Thyroid gland (tissue), 4 donors: ENCODE data around the gene GNL1. TPM values are rescaled to one million over a fixed set of nuclear protein-coding genes. Genes with fewer than 3 reads are reported as not detected.
"Not testable (repeated sequence)": the region's sequence is repeated elsewhere in the genome, so short reads cannot be mapped to it uniquely, and the experiment has no call there.

Source experiments
- DNase-seq, 2 donors: peaks; one replicate each; pipeline ENCODE4 v3.0.0-alpha.2; 2019
- H3K27ac ChIP-seq, 3 donors: fragments of 200-600 bp; sonication (generic); 1 replicate in 2 of 3; 2 replicates in 1 of 3; pipeline ENCODE4 v1.5.1; 2016 to 2019; ENCODE audit warnings: mild to moderate bottlenecking in 1 of 3, moderate library complexity in 1 of 3
- H3K27me3 ChIP-seq: fragments of 200-600 bp; sonication (generic); one replicate; pipeline ENCODE4 v1.5.1; 2019
- H3K36me3 ChIP-seq, 2 donors: fragments of 200-600 bp; sonication (generic); one replicate each; pipeline ENCODE4 v1.5.1; 2016 to 2019
- H3K4me1 ChIP-seq, 2 donors: fragments of 200-600 bp; sonication (generic); one replicate each; pipeline ENCODE4 v1.5.1; 2017 to 2019
- H3K4me3 ChIP-seq, 3 donors: fragments of 200-600 bp; sonication (generic); replicated peaks in 1 of 3; 1 replicate in 2 of 3; 2 replicates in 1 of 3; pipeline ENCODE4 v1.5.1; 2016; ENCODE audit warnings: mild to moderate bottlenecking in 1 of 3
- H3K9me3 ChIP-seq: fragments of 200-600 bp; sonication (generic); one replicate; pipeline ENCODE4 v1.5.1; 2017
- POLR2A ChIP-seq, 2 donors: fragments of 450-650 bp; IDR thresholded peaks; one replicate each; pipeline ENCODE4 v1.6.1; 2017; ENCODE audit warnings: antibody characterized with exemption in 2 of 2, mild to moderate bottlenecking in 2 of 2, moderate library complexity in 1 of 2
- WGBS, 2 donors: methylation state at CpG; one replicate each; pipeline ENCODE4 v1.1.5; 2017; 5-methylcytosine and 5-hydroxymethylcytosine counted together
- intact Hi-C: fragments of 100-400 bp; cut with DNase I; formaldehyde crosslinking; loops from one replicate; pipeline ENCODE4 v1.15.1; 2023
- total RNA-seq, 4 donors: library from RNA; depleted of rRNA; stranded (reverse); fragments of >200 nt; gene quantifications; one replicate each; pipeline ENCODE4 v1.2.3, GENCODE V29; 2016
- TF ChIP-seq, protein P1 (sequence below), 6 experiments: fragments of 200-600 bp in 3 of 6; fragments of 450-650 bp in 3 of 6; sonication (generic) in 3 of 6; IDR thresholded peaks; one replicate each; pipeline ENCODE4 v1.5.1; 2016 to 2019; ENCODE audit warnings: antibody characterized with exemption in 6 of 6, mild to moderate bottlenecking in 2 of 6, inconsistent platforms in 1 of 6, moderate library complexity in 1 of 6

Gene GNL1
- total RNA-seq, 4 donors from 2014 or later, result 33.9 to 77.7 (median 37.7) TPM

DNA sequence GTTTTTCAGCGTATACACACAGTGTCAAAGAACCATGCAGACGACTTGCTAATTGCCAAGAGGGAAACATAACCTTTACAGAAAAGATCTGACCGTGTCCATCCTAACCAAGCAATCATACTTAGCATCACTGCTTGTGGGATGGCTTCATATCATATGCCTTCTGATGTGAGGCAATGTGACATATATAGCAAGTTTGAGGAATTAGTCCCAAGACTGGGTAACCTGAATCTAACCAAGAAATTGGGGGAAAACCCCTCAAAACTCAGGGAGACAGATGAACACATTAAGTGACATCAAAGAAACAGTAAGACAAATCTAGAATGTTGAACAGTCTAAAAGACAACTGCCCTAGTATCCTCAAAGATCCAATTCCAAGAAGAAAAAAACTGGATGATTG is 18.4 kb downstream of the GNL1 start:
- Histone ChIP-seq H3K27me3 (no peaks in the 10 kb centered on the region), H3K4me3 (no peak overlapping the region), H3K27ac (no peak overlapping the region), H3K4me1 (peaks cover 0 to 8% of the 10 kb centered on the region in 2 donors), H3K9me3 (no peaks in the 10 kb centered on the region), H3K36me3 (no peaks in the 10 kb centered on the region)
- intact Hi-C loops, result no loop called here
- TF ChIP-seq, protein P1, sequence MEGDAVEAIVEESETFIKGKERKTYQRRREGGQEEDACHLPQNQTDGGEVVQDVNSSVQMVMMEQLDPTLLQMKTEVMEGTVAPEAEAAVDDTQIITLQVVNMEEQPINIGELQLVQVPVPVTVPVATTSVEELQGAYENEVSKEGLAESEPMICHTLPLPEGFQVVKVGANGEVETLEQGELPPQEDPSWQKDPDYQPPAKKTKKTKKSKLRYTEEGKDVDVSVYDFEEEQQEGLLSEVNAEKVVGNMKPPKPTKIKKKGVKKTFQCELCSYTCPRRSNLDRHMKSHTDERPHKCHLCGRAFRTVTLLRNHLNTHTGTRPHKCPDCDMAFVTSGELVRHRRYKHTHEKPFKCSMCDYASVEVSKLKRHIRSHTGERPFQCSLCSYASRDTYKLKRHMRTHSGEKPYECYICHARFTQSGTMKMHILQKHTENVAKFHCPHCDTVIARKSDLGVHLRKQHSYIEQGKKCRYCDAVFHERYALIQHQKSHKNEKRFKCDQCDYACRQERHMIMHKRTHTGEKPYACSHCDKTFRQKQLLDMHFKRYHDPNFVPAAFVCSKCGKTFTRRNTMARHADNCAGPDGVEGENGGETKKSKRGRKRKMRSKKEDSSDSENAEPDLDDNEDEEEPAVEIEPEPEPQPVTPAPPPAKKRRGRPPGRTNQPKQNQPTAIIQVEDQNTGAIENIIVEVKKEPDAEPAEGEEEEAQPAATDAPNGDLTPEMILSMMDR (IDR thresholded peaks at IDR 0.05), result no peak
- TF ChIP-seq POLR2A (IDR thresholded peaks at IDR 0.05), result no peak
- DNase-seq, result no peak
- 80 to 83% methylated on average over 3 of the region's 3 CpGs for WGBS, 2 donors

DNA sequence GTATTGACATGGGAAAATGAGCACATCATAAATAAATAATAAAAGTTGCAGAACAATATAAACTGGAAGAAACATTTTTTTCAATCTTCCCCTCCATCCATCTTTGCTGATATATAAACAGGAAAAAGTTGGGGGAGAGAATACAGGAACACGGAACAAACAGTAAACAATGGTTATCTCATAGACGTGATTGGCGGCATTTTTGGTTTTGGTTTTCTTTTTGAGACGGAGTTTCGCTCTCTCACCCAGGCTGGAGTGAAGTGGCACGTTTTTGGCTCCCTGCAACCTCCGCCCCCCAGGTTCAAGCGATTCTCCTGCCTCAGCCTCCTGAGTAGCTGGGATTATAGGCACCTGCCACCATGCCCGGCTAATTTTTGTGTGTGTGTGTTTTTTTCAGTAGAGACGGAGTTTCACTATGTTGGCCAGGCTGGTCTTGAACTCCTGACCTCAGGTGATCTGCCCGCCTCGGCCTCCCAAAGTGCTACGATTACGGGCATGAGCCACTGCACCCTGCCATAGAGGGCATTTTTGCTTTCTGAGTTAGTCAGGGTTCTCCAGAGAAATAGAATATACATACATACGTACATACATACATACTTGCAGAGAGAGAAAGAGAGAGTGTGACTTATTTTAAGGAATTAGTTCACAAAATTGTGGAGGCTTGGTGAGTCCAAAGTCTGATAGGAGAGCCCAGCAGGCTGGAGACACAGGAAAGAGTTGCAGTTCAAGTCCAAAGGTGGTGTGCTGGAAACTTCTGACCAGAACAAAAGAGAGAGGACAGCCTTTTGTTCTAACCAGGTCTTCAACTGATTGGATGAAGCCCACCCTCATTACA is 22.6 kb downstream of the GNL1 start:
- no peak for DNase-seq
- Histone ChIP-seq H3K36me3 (no peaks in the 10 kb centered on the region), H3K27ac (no peak overlapping the region), H3K27me3 (no peaks in the 10 kb centered on the region), H3K4me1 (no peaks in the 10 kb centered on the region), H3K4me3 (no peak overlapping the region), H3K9me3 (no peaks in the 10 kb centered on the region)
- TF ChIP-seq POLR2A (IDR thresholded peaks at IDR 0.05), result no peak
- TF ChIP-seq, protein P1 (IDR thresholded peaks at IDR 0.05), result no peak
- intact Hi-C loops, result loop anchor here (5.0 kb wide), 1 partner anchor 41 kb away; no protein-coding TSS in a partner anchor
- 74 to 81% methylated on average over 15 of the region's 15 CpGs for WGBS, 2 donors

DNA sequence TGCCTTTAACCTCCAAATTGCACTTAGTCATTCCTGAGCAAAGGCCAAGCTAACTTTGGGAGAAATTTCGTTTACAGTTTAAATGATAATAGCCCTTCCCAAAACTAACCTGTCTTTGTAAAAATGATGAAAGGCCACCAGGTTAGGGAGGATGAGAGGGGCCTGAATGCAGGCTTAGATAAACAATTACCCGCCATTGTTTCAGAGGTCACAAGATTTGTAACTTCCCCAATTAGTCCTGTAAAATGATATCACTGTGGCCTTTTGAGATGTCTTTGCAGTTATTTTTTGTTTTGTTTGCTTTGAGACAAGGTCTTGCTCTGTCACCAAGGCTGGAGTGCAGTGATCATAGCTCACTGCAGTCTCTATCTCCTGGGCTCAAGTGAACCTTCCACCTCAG is 26.3 kb downstream of the GNL1 start:
- no peaks in the 10 kb centered on the region for H3K9me3 ChIP-seq
- no peak for TF ChIP-seq POLR2A (IDR thresholded peaks at IDR 0.05)
- TF ChIP-seq, protein P1 (IDR thresholded peaks at IDR 0.05), result no peak
- no peaks in the 10 kb centered on the region for H3K36me3 ChIP-seq
- 58 to 61% methylated on average over 2 of the region's 2 CpGs for WGBS, 2 donors
- DNase-seq, result no peak
- H3K27me3 ChIP-seq, result no peaks in the 10 kb centered on the region
- no peak overlapping the region for H3K27ac ChIP-seq
- intact Hi-C loops, result loop anchor here (5.0 kb wide), 1 partner anchor 38 kb away; no protein-coding TSS in a partner anchor
- no peak overlapping the region for H3K4me3 ChIP-seq
- H3K4me1 ChIP-seq, result no peaks in the 10 kb centered on the region

DNA sequence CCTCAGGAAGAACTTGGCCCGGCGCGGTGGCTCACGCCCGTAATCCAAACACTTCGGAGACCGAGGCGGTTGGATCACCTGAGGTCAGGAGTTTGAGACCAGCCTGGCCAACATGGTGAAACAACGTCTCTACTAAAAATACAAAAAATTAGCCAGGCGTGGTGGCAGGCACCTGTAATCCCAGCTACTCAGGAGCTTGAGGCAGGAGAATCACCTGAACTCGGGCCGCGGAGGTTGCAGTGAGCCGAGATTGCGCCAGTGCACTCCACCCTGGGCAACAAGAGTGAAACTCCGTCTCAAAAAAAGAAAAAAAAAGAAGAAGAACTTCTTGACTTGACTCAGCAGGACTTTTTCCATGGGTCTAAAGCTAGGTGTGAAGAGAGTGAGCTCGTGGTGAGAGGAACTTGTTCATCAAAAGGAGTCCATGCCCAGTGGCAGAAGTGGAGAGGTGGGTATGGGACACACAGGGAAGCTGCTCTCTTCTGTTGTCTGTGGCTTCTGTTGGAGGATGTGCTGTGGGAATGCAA is 26.9 kb downstream of the GNL1 start:
- WGBS, 2 donors, result 79 to 83% methylated on average over 17 of the region's 17 CpGs
- DNase-seq, H3K4me3 ChIP-seq, H3K36me3 ChIP-seq, H3K9me3 ChIP-seq, H3K27ac ChIP-seq, intact Hi-C loops, H3K4me1 ChIP-seq, H3K27me3 ChIP-seq: not testable (repeated sequence)

DNA sequence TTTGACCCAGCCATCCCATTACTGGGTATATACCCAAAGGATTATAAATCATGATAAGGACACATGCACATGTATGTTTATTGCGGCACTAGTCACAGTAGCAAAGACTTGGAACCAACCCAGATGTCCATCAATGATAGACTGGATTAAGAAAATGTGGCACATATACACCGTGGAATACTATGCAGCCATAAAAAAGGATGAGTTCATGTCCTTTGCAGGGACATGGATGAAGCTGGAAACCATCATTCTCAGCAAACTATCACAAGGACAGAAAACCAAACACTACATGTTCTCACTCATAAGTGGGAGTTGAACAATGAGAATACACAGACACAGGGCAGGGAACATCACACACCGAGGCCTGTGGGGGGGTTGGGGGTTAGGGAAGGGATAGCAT is 29.8 kb downstream of the GNL1 start:
- H3K9me3 ChIP-seq, DNase-seq, H3K27ac ChIP-seq, H3K27me3 ChIP-seq, H3K4me3 ChIP-seq, intact Hi-C loops, H3K4me1 ChIP-seq, H3K36me3 ChIP-seq: not testable (repeated sequence)
- 94% methylated on average over 3 of the region's 3 CpGs for WGBS, 2 donors

DNA sequence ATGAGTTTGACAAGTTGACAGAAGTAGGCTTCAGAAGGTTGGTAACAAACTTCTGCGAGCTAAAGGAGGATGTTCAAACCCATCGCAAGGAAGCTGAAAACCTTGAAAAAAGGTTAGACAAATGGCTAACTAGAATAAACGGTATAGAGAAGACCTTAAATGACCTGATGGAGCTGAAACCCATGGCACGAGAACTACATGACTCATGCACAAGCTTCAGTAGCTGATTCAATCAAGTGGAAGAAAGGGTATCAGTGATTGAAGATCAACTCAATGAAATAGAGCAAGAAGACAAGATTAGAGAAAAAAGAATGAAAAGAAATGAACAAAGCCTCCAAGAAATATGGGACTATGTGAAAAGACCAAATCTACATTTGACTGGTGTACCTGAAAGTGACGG is 34.3 kb downstream of the GNL1 start:
- DNase-seq, H3K9me3 ChIP-seq, H3K27ac ChIP-seq, H3K4me3 ChIP-seq, H3K36me3 ChIP-seq, H3K27me3 ChIP-seq, intact Hi-C loops: not testable (repeated sequence)
- peaks cover 10 to 18% of the 10 kb centered on the region in 2 donors for H3K4me1 ChIP-seq
- 90 to 92% methylated on average over 5 of the region's 5 CpGs for WGBS, 2 donors

DNA sequence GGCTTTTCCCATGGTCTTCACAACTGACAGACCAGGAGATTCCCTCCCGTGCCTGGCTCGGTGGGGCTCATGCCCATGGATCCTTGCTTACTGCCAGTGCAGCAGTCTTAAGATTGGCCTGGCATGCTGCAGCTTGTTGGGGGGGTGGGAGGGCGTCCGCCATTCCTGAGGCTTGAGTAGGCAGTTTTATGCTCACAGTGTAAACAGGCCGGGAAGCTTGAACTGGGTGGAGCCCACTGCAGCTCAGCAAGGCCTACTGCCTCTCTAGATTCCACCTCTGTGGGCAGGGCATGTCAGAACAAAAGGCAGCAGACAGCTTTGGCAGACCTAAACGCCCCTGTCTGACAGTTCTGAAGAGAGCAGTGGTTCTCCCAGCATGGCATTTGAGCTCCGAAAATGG is 35.2 kb downstream of the GNL1 start:
- H3K9me3 ChIP-seq, intact Hi-C loops, H3K27me3 ChIP-seq, H3K4me3 ChIP-seq, H3K36me3 ChIP-seq: not testable (repeated sequence)
- Histone ChIP-seq H3K4me1 (peaks cover 10 to 18% of the 10 kb centered on the region in 2 donors), H3K27ac (peak overlapping the region in 2 of 3 donors; percentile 41 to 46)
- DNase-seq, result peak; percentile 49 to 52
- 47 to 69% methylated on average over 6 of the region's 7 CpGs for WGBS, 2 donors
